Measurements from ENCODE around the gene GSS.
A peak's percentile ranks its signal among the peaks of the same experiment; 100 is the strongest.

Gene GSS

DNA sequence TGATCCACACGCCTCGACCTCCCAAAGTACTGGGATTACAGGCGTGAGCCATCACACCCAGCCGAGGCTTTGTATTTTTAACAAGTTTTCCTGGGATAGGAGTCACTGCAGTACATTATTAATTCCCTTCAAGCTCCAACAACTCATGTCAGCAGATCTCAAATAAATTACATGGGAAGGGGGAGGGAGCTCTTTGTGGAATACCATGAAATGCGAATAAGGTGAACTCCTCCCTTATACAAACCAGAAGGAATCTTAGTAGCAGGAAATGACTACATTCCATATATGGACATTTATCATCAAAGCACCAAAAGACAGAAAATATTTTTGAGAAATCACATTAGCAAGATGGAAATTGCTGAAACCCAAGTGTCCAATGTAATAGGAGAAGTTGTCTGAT is 2.9 kb downstream of the GSS start:
- TF ChIP-seq, protein P1, sequence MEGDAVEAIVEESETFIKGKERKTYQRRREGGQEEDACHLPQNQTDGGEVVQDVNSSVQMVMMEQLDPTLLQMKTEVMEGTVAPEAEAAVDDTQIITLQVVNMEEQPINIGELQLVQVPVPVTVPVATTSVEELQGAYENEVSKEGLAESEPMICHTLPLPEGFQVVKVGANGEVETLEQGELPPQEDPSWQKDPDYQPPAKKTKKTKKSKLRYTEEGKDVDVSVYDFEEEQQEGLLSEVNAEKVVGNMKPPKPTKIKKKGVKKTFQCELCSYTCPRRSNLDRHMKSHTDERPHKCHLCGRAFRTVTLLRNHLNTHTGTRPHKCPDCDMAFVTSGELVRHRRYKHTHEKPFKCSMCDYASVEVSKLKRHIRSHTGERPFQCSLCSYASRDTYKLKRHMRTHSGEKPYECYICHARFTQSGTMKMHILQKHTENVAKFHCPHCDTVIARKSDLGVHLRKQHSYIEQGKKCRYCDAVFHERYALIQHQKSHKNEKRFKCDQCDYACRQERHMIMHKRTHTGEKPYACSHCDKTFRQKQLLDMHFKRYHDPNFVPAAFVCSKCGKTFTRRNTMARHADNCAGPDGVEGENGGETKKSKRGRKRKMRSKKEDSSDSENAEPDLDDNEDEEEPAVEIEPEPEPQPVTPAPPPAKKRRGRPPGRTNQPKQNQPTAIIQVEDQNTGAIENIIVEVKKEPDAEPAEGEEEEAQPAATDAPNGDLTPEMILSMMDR (conservative IDR thresholded peaks at IDR 0.05; ENCODE audit: low read depth), result no peak
- ChIA-PET POLR2A (ENCODE audit: low non-redundant PET) (no interaction called here), CTCF (interaction anchor here (1.0 to 4.0 kb wide), 2 partner anchors 78 to 91 kb away, joined by 3 to 32 read pairs; partner anchors contain the start of genes ACSS2 and GGT7)
- peak overlapping the region; percentile 46 for H3K27ac ChIP-seq
- DNase-seq (ENCODE audit: low spot score), result peak; percentile 57

DNA sequence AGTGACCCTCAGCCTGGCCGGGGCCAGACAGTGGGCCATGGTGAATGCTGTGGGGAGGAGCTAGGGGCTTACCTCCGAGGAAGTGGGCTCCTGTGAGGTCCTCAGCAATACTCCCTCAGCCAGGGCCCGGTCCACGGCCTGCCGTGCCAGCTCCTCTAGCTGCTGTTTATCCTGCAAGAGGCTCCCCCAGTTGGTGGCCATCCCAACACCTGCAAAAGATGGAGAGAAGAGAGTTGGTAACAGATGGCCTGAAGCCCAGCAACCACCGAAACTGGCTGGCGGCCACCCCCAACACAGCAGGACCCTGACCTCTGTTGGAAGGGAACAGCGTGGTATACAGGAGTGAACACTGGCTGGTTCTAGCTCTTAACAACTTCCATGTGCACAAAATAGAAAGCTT is 4.0 kb downstream of the GSS start:
- DNase-seq (ENCODE audit: low spot score), result no peak
- TF ChIP-seq, protein P1 (conservative IDR thresholded peaks at IDR 0.05; ENCODE audit: low read depth), result no peak
- peak overlapping the region; percentile 15 for H3K27ac ChIP-seq
- CTCF ChIA-PET, result interaction anchor here (0.7 to 4.0 kb wide), 3 partner anchors 46 to 145 kb away, joined by 3 to 32 read pairs (median 4); partner anchors contain the start of genes ACSS2 and GGT7
- POLR2A ChIA-PET (ENCODE audit: low non-redundant PET), result no interaction called here

DNA sequence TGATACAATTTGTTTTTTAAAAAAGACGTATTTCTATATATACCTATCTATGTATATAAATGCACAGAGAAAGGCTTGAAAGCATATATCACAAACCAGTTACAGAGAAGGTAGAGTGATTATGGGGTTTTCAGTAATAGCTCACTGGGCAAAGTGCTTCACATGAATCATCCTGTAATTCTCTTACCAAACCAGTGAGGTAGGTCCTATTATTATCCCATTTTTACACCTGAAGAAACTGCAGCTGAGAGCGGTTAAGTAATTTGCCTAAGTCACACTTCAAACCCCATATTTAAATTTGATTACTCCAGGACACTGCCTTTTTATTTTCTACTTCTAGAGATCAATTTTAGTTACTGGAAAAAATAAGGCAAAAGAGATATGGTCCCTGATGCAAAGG is 4.4 kb downstream of the GSS start:
- H3K27ac ChIP-seq, result peak overlapping the region; percentile 15
- TF ChIP-seq, protein P1 (conservative IDR thresholded peaks at IDR 0.05; ENCODE audit: low read depth), result no peak
- DNase-seq (ENCODE audit: low spot score), result peak; percentile 74
- ChIA-PET POLR2A (ENCODE audit: low non-redundant PET) (no interaction called here), CTCF (interaction anchor here (0.6 to 4.0 kb wide), 5 partner anchors 45 to 495 kb away, joined by 3 to 32 read pairs (median 3); partner anchors contain the start of genes ACSS2 and GGT7)

DNA sequence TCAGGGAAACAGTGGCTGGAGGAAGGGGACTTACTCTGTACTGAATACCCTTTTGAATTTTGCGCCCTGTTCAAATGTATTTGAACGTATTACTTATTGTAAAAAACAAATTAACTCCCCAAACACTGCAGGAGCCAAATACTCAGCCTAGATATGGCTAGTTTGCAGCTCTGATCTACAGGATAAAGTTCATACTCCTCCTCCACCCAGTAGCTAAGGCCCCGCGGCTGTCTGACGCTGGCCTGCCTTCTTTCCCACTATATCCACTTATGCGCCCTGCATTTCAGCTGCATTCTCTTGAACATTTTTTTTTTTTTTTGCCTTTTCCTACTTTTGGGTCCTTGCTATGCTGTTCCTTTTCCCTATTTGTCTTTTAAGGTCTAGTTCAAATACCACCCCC is 6.5 kb downstream of the GSS start:
- CTCF ChIA-PET, result interaction anchor here (0.7 to 4.0 kb wide), 4 partner anchors 74 to 762 kb away, joined by 3 to 32 read pairs (median 6); partner anchors contain the start of genes ACSS2 and GGT7
- TF ChIP-seq, protein P1 (conservative IDR thresholded peaks at IDR 0.05; ENCODE audit: low read depth), result no peak
- DNase-seq (ENCODE audit: low spot score), result no peak
- H3K27ac ChIP-seq, result no peak overlapping the region
- POLR2A ChIA-PET (ENCODE audit: low non-redundant PET), result no interaction called here

DNA sequence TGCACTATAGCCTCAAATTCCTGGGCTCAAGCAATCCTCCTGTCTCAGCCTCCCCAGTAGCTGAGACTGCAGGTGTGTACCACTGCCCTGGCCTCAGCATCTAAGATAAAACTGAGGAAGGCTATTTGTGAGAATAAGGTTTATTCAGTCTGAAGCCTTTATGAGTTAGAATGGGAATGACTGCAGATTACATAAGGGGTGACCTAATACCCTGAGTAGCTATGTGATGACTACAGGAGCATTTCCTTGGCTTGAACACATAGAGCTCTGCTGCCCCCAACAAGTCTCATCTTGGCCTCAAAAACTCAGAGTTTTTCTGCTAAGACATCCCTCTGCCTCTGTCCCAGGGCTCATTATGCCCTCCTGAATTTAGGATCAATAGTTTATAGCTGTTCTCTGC is 7.6 kb downstream of the GSS start:
- POLR2A ChIA-PET (ENCODE audit: low non-redundant PET), result no interaction called here
- TF ChIP-seq, protein P1 (conservative IDR thresholded peaks at IDR 0.05; ENCODE audit: low read depth), result no peak; the same call in 1 of the 2 replicates
- CTCF ChIA-PET, result interaction anchor here (0.6 to 1.4 kb wide), 6 partner anchors 46 to 1017 kb away, joined by 3 to 9 read pairs (median 4); partner anchors contain the start of genes ACSS2 and GGT7
- H3K27ac ChIP-seq, result peak overlapping the region; percentile 50
- DNase-seq (ENCODE audit: low spot score), result peak; percentile 72

DNA sequence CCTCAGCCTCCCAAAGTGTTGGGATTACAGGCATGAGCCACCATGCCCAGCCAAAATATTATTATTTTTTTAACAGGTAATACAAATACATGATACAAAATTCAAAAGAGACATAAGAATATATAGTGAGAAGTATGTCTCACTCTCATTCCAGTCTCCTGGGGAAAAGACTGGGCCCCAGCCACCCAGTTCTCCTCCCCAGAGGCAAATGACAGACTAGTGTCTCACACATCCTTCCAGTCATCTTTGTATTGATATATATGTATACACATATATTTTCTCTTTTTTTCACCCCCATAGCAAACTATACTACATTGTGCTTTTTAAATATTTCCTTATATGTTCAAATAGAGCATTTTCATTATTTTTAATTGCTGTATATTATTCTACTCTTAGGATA is 8.3 kb downstream of the GSS start:
- TF ChIP-seq, protein P1 (conservative IDR thresholded peaks at IDR 0.05; ENCODE audit: low read depth), result no peak
- ChIA-PET CTCF (interaction anchor here (0.7 to 1.3 kb wide), 3 partner anchors 71 to 823 kb away, joined by 3 to 5 read pairs (median 4); partner anchors contain the start of genes ACSS2 and GGT7), POLR2A (ENCODE audit: low non-redundant PET) (no interaction called here)
- no peak overlapping the region for H3K27ac ChIP-seq
- no peak for DNase-seq (ENCODE audit: low spot score)
